NB4 (cell line): ENCODE results near the gene TSNAXIP1.
A peak's percentile ranks its signal among the peaks of the same experiment; 100 is the strongest.

ENCODE experiments used
- DNase-seq: peaks from one replicate; pipeline ENCODE4 v3.0.0; 2010; ENCODE audit warnings: low read depth
- H3K4me3 ChIP-seq: one replicate; pipeline ENCODE4 v1.5.1; 2011; ENCODE audit warnings: mild to moderate bottlenecking, low read depth, low read length, moderate library complexity
- MYC ChIP-seq: IDR thresholded peaks from 2 replicates; pipeline ENCODE4 v1.6.1; 2011; ENCODE audit warnings: low read depth, low read length
- POLR2A ChIP-seq: IDR thresholded peaks from 2 replicates; pipeline ENCODE4 v1.6.1; 2011; ENCODE audit warnings: mild to moderate bottlenecking; ENCODE audit not compliant: insufficient read length; ENCODE audit errors: extremely low read depth
- TF ChIP-seq, protein P1 (sequence below): IDR thresholded peaks from 2 replicates; pipeline ENCODE4 v1.6.1; 2011; ENCODE audit warnings: low read depth, low read length
- TF ChIP-seq, protein P2 (sequence below): IDR thresholded peaks from one replicate; pipeline ENCODE4 v1.5.1; 2012; ENCODE audit warnings: low read depth, low read length

Gene TSNAXIP1

DNA sequence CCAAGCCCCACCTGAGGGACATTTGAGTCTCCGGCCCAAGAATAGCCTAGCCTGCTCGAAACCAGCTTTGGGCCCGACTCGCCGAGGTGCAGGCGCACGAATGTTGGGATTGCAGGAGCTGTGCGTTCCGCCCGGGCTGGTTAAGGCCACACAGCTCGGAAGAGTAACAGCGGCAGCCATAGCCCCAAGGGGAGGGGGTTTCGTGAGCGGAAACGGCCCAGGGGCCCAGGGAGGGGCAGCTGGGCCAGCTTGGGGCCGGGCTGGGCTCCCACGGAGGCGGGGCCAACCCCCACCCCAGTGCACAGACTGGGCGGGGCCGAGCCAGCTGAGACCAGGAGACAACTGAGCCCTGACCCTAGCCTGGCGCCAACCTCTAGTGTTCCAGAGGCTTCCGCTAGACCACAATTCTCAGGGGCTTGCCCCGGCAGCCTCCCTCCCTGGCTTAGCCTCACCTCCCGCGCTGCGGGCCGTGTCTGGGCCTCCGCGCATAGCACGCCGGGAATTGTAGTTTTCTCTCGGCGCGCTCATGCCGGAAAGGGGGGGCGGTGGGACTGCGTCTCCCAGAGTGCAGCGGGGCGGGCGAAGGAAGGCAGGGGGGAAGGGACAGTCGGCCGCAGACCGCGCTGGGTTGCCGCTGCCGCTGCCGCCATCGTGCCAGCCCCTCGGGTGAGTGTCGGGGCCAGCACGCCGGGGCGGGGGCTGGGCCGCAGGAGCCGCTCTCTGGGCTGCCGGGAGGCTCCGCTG is 39.8 kb downstream of the TSNAXIP1 start, which contains the start of gene NUTF2:
TSS of gene NUTF2 (plus strand) at position 614 of the 744 bp plus-strand sequence. CDS start 18,198 bp downstream, outside the sequence.
- peak; percentile 99 for DNase-seq
- peak; percentile 44 for TF ChIP-seq POLR2A
- peak; percentile 45 for TF ChIP-seq MYC
- TF ChIP-seq, protein P1, sequence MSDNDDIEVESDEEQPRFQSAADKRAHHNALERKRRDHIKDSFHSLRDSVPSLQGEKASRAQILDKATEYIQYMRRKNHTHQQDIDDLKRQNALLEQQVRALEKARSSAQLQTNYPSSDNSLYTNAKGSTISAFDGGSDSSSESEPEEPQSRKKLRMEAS: peak; percentile 60; the same call in 1 of the 2 replicates
- TF ChIP-seq, protein P2, sequence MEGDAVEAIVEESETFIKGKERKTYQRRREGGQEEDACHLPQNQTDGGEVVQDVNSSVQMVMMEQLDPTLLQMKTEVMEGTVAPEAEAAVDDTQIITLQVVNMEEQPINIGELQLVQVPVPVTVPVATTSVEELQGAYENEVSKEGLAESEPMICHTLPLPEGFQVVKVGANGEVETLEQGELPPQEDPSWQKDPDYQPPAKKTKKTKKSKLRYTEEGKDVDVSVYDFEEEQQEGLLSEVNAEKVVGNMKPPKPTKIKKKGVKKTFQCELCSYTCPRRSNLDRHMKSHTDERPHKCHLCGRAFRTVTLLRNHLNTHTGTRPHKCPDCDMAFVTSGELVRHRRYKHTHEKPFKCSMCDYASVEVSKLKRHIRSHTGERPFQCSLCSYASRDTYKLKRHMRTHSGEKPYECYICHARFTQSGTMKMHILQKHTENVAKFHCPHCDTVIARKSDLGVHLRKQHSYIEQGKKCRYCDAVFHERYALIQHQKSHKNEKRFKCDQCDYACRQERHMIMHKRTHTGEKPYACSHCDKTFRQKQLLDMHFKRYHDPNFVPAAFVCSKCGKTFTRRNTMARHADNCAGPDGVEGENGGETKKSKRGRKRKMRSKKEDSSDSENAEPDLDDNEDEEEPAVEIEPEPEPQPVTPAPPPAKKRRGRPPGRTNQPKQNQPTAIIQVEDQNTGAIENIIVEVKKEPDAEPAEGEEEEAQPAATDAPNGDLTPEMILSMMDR: no peak
- peak within 1 kb of the TSS; percentile 84 for H3K4me3 ChIP-seq

GRCh38 chr16:67847064-67847861 is 40.6 kb downstream of the TSNAXIP1 start, which contains the start of gene CENPT:
Gene CENPT (minus strand): TSS chr16:67847693. CDS start chr16:67833859, 13,834 bp downstream.
- peak; percentile 51 for DNase-seq
- H3K4me3 ChIP-seq: peak within 1 kb of the TSS; percentile 84
- no peak for TF ChIP-seq POLR2A
- TF ChIP-seq MYC: no peak
- TF ChIP-seq, protein P1: no peak
- TF ChIP-seq, protein P2: no peak

DNA sequence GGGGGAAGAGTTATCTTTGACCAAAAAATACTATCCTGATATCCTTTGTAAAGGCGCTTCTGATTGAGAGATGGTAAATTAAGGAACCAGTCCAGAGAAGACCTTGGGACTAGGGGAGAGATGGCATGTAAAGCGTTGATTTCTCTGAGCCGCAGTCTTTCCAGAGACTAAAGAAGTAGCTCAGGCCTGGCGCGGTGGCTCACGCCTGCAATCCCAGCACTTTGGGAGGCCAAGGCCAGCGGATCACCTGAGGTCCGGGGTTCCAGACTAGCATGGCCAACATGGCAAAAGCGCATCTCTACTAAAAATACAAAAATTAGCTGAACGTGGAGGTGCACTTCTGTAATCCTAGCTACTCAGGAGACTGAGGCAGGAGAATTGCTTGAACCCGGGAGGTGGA is 41.4 kb downstream of the TSNAXIP1 start:
- TF ChIP-seq, protein P1: no peak
- TF ChIP-seq, protein P2: no peak
- TF ChIP-seq MYC: no peak
- DNase-seq: no peak
- H3K4me3 ChIP-seq: peak overlapping the region; percentile 84

DNA sequence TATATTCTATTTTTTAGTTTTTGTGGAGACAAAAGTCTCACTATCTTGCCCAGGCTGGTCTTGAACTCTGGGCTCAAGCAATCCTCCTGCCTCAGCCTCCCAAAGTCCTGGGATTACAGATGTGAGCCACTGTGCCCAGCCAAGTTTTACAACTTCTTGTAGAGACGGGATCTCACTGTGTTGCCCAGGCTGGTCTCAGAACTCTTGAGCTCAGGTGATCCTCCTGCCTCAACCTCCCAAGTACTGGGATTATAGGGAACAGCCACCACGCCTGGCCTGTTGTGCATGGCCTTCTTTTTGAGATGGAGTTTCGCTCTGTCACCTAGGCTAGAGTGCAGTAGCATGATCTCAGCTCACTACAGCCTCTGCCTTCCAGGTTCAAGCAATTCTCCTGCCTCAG is 47.0 kb downstream of the TSNAXIP1 start:
- TF ChIP-seq, protein P2: no peak

DNA sequence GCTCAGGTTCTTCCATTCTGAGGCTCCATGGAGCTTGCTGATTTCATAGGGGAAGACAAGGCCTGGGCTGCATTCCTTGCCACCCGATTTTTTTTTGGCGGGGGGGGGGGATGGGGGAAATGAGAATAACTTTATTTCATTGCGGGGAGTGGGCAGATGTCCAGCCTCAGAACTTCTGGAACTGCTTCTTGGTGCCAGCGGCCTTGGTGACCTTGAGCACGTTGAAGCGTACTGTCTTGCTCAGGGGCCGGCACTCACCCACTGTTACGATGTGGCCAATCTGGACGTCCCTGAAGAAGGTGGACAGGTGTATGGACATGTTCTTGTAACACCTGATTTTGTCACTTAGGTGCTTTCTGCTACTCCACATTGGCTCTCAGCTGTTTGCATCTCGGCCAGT is 49.1 kb downstream of the TSNAXIP1 start:
- TF ChIP-seq POLR2A (no peak), MYC (no peak)
- TF ChIP-seq, protein P1: no peak
- TF ChIP-seq, protein P2: no peak
- H3K4me3 ChIP-seq: no peak overlapping the region
- DNase-seq: no peak

More for the DNA sequence above, 47.0 kb downstream of the TSNAXIP1 start:
- no peak overlapping the region for H3K4me3 ChIP-seq
- no peak for DNase-seq
